HepG2 (cell line): ENCODE results near the gene DDX31. TPM values are rescaled to one million over a fixed set of nuclear protein-coding genes. Genes with fewer than 3 reads are reported as not detected.

Experiments used
- CREB1 ChIP-seq, 2 experiments: fragments of 450-650 bp in 1 of 2; IDR thresholded peaks; 2 replicates each; pipeline ENCODE4 v1.6.1; 2016 to 2017; ENCODE audit warnings: control low read depth in 1 of 2, mild to moderate bottlenecking in 1 of 2, missing compliant biosample characterization in 1 of 2, missing genetic modification characterization in 1 of 2
- GABPB1 ChIP-seq: IDR thresholded peaks from 2 replicates; pipeline ENCODE4 v1.6.1; 2016; ENCODE audit warnings: mild to moderate bottlenecking, missing genetic modification reagents, moderate library complexity, missing compliant biosample characterization
- HOXA3 ChIP-seq: sonication (generic); formaldehyde crosslinking; IDR thresholded peaks from 2 replicates; pipeline ENCODE4 v1.5.0; 2020; ENCODE audit warnings: missing genetic modification reagents
- NPAS2 ChIP-seq: sonication (generic); formaldehyde crosslinking; IDR thresholded peaks from 2 replicates; pipeline ENCODE4 v1.8.0; 2022; ENCODE audit warnings: mild to moderate bottlenecking, missing genetic modification reagents, borderline replicate concordance
- NR3C1 ChIP-seq: sonication (generic); formaldehyde crosslinking; IDR thresholded peaks from 2 replicates; pipeline ENCODE4 v1.4.0; 2020; ENCODE audit warnings: missing genetic modification reagents
- PAWR ChIP-seq: sonication (generic); formaldehyde crosslinking; IDR thresholded peaks from 2 replicates; pipeline ENCODE4 v1.4.0; 2020; ENCODE audit warnings: missing genetic modification reagents, mild to moderate bottlenecking, borderline replicate concordance
- SOX6 ChIP-seq, 2 experiments: fragments of 450-650 bp in 1 of 2; sonication (generic) in 1 of 2; formaldehyde crosslinking in 1 of 2; IDR thresholded peaks; 2 replicates each; pipeline versions ENCODE4 v1.4.0 to v1.6.1; 2017 to 2020; ENCODE audit warnings: antibody characterized with exemption in 1 of 2, mild to moderate bottlenecking in 1 of 2, missing genetic modification reagents in 1 of 2
- SRSF1 ChIP-seq: fragments of 200-400 bp; formaldehyde crosslinking; optimal IDR thresholded peaks from 2 replicates; pipeline ENCODE3; 2017; ENCODE audit warnings: mild to moderate bottlenecking, low read depth, low read length, moderate library complexity
- U2AF1 ChIP-seq: fragments of 200-400 bp; formaldehyde crosslinking; optimal IDR thresholded peaks from 2 replicates; pipeline ENCODE3; 2017; ENCODE audit warnings: mild to moderate bottlenecking, low read depth, low read length
- ZBTB21 ChIP-seq: sonication (generic); formaldehyde crosslinking; IDR thresholded peaks from 2 replicates; pipeline ENCODE4 v1.4.0; 2020; ENCODE audit warnings: missing genetic modification reagents
- ZBTB38 ChIP-seq: sonication (generic); formaldehyde crosslinking; IDR thresholded peaks from 2 replicates; pipeline ENCODE4 v1.5.1; 2020; ENCODE audit warnings: mild to moderate bottlenecking, missing genetic modification reagents
- ZC3H4 ChIP-seq: sonication (generic); formaldehyde crosslinking; IDR thresholded peaks from 2 replicates; pipeline ENCODE4 v1.4.0; 2020; ENCODE audit warnings: missing genetic modification reagents, borderline replicate concordance
- ZNF142 ChIP-seq: sonication (generic); formaldehyde crosslinking; IDR thresholded peaks from 2 replicates; pipeline ENCODE4 v1.4.0; 2020; ENCODE audit warnings: missing genetic modification reagents
- ZNF180 ChIP-seq: sonication (generic); formaldehyde crosslinking; IDR thresholded peaks from 2 replicates; pipeline ENCODE4 v1.4.0; 2020; ENCODE audit warnings: low read depth, missing genetic modification reagents, borderline replicate concordance
- ZNF431 ChIP-seq: sonication (generic); formaldehyde crosslinking; IDR thresholded peaks from 2 replicates; pipeline ENCODE4 v1.9.0; 2022; ENCODE audit warnings: missing genetic modification reagents, low read depth, mild to moderate bottlenecking, borderline replicate concordance
- ZNF550 ChIP-seq: sonication (generic); formaldehyde crosslinking; IDR thresholded peaks from 2 replicates; pipeline ENCODE4 v1.4.0; 2020; ENCODE audit warnings: mild to moderate bottlenecking, missing genetic modification reagents, borderline replicate concordance
- ZNF709 ChIP-seq: sonication (generic); formaldehyde crosslinking; IDR thresholded peaks from 2 replicates; pipeline ENCODE4 v1.5.0; 2020; ENCODE audit warnings: mild to moderate bottlenecking, missing genetic modification reagents
- ZNF776 ChIP-seq: sonication (generic); formaldehyde crosslinking; IDR thresholded peaks from 2 replicates; pipeline ENCODE4 v1.4.0; 2020; ENCODE audit warnings: mild to moderate bottlenecking, missing genetic modification reagents
- ZSCAN12 ChIP-seq: sonication (generic); formaldehyde crosslinking; IDR thresholded peaks from 2 replicates; pipeline ENCODE4 v1.9.0; 2021; ENCODE audit warnings: mild to moderate bottlenecking, missing genetic modification reagents
- polyA plus RNA-seq, 8 experiments: library from polyadenylated mRNA; depleted of rRNA in 3 of 8; stranded (reverse) in 7 of 8; unstranded in 1 of 8; fragments of >200 nt; fragmentation: Illumina TruSeq in 4 of 8; extraction: Trizol in 4 of 8; gene quantifications; 2 replicates each; pipeline versions ENCODE4 v1.2.1 to v1.2.3, GENCODE V29; 2011 to 2016; ENCODE audit warnings: low read depth in 4 of 8, missing spikeins in 1 of 8, mixed read lengths in 1 of 8; ENCODE audit not compliant: insufficient read depth in 1 of 8
- total RNA-seq, 5 experiments: library from RNA; depleted of rRNA; stranded (reverse); fragments of >200 nt; fragmentation: Illumina TruSeq; extraction: Trizol; gene quantifications; 2 replicates each; pipeline ENCODE4 v1.2.3, GENCODE V29; 2016; ENCODE audit warnings: low read depth in 1 of 5
- TF ChIP-seq, protein P1 (sequence below): sonication (generic); formaldehyde crosslinking; IDR thresholded peaks from 2 replicates; pipeline ENCODE4 v1.5.1; 2020; ENCODE audit warnings: missing genetic modification reagents, mild to moderate bottlenecking, borderline replicate concordance
- TF ChIP-seq, protein P2 (sequence below): sonication (generic); formaldehyde crosslinking; IDR thresholded peaks from 2 replicates; pipeline ENCODE4 v1.5.0; 2020; ENCODE audit warnings: missing genetic modification reagents

Gene DDX31
- total and polyA plus RNA-seq, 2 of the 13 experiments (the other 11 are each of a cell fraction or from before 2014, with no cell fraction given): 11.4 to 16.3 TPM

- TF ChIP-seq ZNF142 (CRISPR knock-in tag): peak; percentile 88; the same call in 1 of the 2 replicates
- no peak for TF ChIP-seq U2AF1
- no peak for TF ChIP-seq ZBTB21 (CRISPR knock-in tag)
- no peak for TF ChIP-seq ZNF180 (CRISPR knock-in tag)
- no peak for TF ChIP-seq ZC3H4 (CRISPR knock-in tag)
- peak; percentile 99 for TF ChIP-seq ZNF776 (CRISPR knock-in tag)
- no peak; the same call in 1 of the 2 replicates for TF ChIP-seq ZSCAN12
- TF ChIP-seq ZNF550 (CRISPR knock-in tag): 0 out of 2 replicates have a peak, but pooled peaks have one; percentile 64
- TF ChIP-seq GABPB1 (CRISPR knock-in tag): peak; percentile 94
- no peak for TF ChIP-seq SOX6 (IDR thresholded peaks at IDR 0.05)
- TF ChIP-seq SOX6 (CRISPR knock-in tag; IDR thresholded peaks at IDR 0.05): peak; percentile 41
- no peak for TF ChIP-seq ZBTB38 (CRISPR knock-in tag)
- no peak for TF ChIP-seq PAWR
- TF ChIP-seq, protein P1, sequence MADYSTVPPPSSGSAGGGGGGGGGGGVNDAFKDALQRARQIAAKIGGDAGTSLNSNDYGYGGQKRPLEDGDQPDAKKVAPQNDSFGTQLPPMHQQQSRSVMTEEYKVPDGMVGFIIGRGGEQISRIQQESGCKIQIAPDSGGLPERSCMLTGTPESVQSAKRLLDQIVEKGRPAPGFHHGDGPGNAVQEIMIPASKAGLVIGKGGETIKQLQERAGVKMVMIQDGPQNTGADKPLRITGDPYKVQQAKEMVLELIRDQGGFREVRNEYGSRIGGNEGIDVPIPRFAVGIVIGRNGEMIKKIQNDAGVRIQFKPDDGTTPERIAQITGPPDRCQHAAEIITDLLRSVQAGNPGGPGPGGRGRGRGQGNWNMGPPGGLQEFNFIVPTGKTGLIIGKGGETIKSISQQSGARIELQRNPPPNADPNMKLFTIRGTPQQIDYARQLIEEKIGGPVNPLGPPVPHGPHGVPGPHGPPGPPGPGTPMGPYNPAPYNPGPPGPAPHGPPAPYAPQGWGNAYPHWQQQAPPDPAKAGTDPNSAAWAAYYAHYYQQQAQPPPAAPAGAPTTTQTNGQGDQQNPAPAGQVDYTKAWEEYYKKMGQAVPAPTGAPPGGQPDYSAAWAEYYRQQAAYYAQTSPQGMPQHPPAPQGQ: no peak
- TF ChIP-seq HOXA3: peak; percentile 62
- no peak; the same call in 1 of the 2 replicates for TF ChIP-seq ZNF709 (CRISPR knock-in tag)
- peak; percentile 84 for TF ChIP-seq SRSF1
- TF ChIP-seq NPAS2 (CRISPR knock-in tag): no peak
- TF ChIP-seq CREB1 (IDR thresholded peaks at IDR 0.05): no peak
- no peak for TF ChIP-seq CREB1 (CRISPR knock-in tag; IDR thresholded peaks at IDR 0.05)
- TF ChIP-seq NR3C1: no peak
- TF ChIP-seq ZNF431 (CRISPR knock-in tag): no peak
- TF ChIP-seq, protein P2, sequence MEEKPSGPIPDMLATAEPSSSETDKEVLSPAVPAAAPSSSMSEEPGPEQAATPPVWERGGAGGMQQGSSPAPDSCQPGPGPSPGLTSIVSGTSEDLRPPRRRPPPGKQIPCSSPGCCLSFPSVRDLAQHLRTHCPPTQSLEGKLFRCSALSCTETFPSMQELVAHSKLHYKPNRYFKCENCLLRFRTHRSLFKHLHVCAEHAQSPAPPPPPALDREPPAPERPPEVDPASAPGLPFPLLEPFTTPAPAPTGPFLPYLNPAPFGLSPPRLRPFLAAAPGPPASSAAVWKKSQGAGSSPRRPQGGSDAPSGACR (CRISPR knock-in tag): peak; percentile 89; the same call in 1 of the 2 replicates
Observed at GRCh38 chr9:132669698-132670456, at the start of gene DDX31 (continued).
